COLO829 (cell line): Measurements from ENCODE around the gene ARHGEF19.

Source experiments
- DNase-seq: peaks from one replicate; pipeline ENCODE4 v3.0.0; 2012; ENCODE audit warnings: low spot score

ARHGEF19 gene

DNA sequence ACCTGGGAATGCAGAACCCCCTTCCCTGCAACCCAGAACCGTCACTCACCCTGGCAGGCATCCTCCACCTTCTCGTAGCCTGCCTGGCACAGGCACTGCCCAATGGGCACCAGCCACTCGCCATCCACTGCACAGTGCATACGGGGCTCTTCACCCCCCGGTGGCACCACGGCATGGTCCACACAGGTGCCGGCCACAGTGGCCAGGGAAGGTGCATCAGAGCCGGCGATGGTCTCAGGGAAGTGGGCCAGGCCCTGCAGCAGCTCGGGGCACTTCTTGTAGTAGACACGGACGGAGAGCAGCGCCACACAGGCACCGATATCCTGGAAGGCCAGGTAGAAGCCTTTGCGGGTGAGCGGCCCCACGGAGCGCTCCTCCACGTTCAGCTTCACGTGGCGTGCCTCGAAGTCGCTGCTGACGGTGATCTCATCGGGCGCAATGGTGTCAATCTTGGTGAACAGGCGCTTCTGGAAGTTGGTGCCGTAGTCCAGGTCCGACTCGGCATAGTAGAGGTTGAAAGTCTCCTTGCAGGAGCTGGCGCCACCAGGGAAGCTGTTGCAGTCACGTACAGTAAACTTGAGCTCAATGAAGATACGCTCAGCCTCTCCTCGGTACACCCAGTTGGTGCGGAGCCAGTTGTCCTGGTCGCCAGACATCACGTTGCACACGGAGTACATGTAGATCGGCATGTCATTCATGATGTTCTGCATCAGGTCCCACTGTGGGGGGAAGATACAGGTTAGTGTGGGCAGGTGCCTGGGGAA is 63.9 kb downstream of the ARHGEF19 start:
- no peak for DNase-seq
